ENCODE results near the gene NMT1.

DNA sequence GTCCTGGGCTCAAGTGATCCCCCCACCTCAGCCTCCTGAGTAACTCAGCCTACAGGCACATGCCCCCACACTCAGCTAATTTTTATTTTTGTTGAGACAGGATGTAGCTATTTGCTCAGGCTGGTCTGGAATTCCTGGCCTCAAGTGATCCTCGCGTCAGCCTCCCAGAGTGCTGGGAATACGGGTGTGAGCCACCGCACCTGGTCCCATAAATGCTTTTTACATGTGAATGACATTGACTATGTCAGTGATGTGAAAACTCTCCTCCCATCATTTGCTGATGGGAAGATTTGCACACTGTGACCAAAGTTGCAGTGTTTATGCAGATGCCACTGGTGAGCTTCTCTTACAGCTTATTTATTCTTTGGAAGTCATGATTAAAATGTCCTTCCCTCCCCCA lies 56.2 kb downstream of the NMT1 start:
- TF ChIP-seq EZH2 (IDR thresholded peaks at IDR 0.05; ENCODE audit: low read depth, unreplicated experiment) (no peak), REST (IDR thresholded peaks at IDR 0.05; ENCODE audit: unreplicated experiment) (no peak)
- TF ChIP-seq, protein P1, sequence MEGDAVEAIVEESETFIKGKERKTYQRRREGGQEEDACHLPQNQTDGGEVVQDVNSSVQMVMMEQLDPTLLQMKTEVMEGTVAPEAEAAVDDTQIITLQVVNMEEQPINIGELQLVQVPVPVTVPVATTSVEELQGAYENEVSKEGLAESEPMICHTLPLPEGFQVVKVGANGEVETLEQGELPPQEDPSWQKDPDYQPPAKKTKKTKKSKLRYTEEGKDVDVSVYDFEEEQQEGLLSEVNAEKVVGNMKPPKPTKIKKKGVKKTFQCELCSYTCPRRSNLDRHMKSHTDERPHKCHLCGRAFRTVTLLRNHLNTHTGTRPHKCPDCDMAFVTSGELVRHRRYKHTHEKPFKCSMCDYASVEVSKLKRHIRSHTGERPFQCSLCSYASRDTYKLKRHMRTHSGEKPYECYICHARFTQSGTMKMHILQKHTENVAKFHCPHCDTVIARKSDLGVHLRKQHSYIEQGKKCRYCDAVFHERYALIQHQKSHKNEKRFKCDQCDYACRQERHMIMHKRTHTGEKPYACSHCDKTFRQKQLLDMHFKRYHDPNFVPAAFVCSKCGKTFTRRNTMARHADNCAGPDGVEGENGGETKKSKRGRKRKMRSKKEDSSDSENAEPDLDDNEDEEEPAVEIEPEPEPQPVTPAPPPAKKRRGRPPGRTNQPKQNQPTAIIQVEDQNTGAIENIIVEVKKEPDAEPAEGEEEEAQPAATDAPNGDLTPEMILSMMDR (conservative IDR thresholded peaks at IDR 0.05; ENCODE audit: low read depth in 2 of 2), result no peak
